SK-N-SH (cell line): ENCODE data around the gene IGSF23. TPM values are rescaled to one million over a fixed set of nuclear protein-coding genes. Genes with fewer than 3 reads are reported as not detected.

ENCODE experiments used
- CTCF ChIA-PET: fragments of 300-600, 350-600 bp; formaldehyde crosslinking; extraction: SDS; loops from one replicate; lab custom pipeline; 2021; lab: Yijun Ruan, JAX
- POLR2A ChIA-PET: fragments of 350-600 bp; sonication (Branson Sonifier 250); formaldehyde crosslinking; extraction: SDS; loops from one replicate; lab custom pipeline; 2020; ENCODE audit warnings: antibody characterized with exemption, inconsistent platforms; lab: Yijun Ruan, JAX
- DNase-seq: peaks from one replicate; pipeline ENCODE4 v3.0.0; 2012
- H2AFZ ChIP-seq: fragments of 200-600 bp; sonication (generic); 2 replicates; pipeline ENCODE4 v1.8.1; 2016; ENCODE audit warnings: antibody characterized with exemption, mild to moderate bottlenecking, low read depth
- H3F3A ChIP-seq: fragments of 200-600 bp; sonication (generic); replicated peaks from 2 replicates; pipeline ENCODE3; 2016; ENCODE audit warnings: antibody characterized with exemption, mild to moderate bottlenecking; ENCODE audit not compliant: insufficient read depth
- H3K27ac ChIP-seq, 2 experiments: fragments of 200-500 bp in 1 of 2; fragments of 200-600 bp in 1 of 2; sonication (Bioruptor generic) in 1 of 2; sonication (generic), shearing (Covaris generic) in 1 of 2; 2 replicates each; pipeline versions ENCODE4 v1.5.1 to v1.6.1; 2014 to 2016; ENCODE audit warnings: low read depth in 2 of 2, inconsistent platforms in 1 of 2, low read length in 1 of 2, mild to moderate bottlenecking in 1 of 2, mixed read lengths in 1 of 2
- H3K27me3 ChIP-seq: fragments of 200-600 bp; sonication (generic), shearing (Covaris generic); 2 replicates; pipeline ENCODE4 v1.6.1; 2016; ENCODE audit warnings: mixed run types; ENCODE audit not compliant: insufficient read depth
- H3K36me3 ChIP-seq, 2 experiments: fragments of 200-500 bp in 1 of 2; fragments of 200-600 bp in 1 of 2; sonication (Bioruptor generic) in 1 of 2; sonication (generic) in 1 of 2; replicated peaks in 1 of 2; 2 replicates each; pipeline versions ENCODE3 to v1.5.1; 2014 to 2016; ENCODE audit warnings: low read length in 1 of 2, mild to moderate bottlenecking in 1 of 2; ENCODE audit not compliant: insufficient read depth in 2 of 2, control insufficient read depth in 1 of 2
- H3K4me1 ChIP-seq, 2 experiments: fragments of 200-500 bp in 1 of 2; fragments of 200-600 bp in 1 of 2; sonication (Bioruptor generic) in 1 of 2; sonication (generic), shearing (Covaris generic) in 1 of 2; 2 replicates each; pipeline versions ENCODE4 v1.5.1 to v1.6.1; 2014 to 2016; ENCODE audit warnings: low read depth in 1 of 2, low read length in 1 of 2, mixed run types in 1 of 2; ENCODE audit not compliant: insufficient read depth in 2 of 2, control insufficient read depth in 1 of 2
- H3K4me2 ChIP-seq: fragments of 200-600 bp; sonication (generic), shearing (Covaris generic); 2 replicates; pipeline ENCODE4 v1.6.1; 2017; ENCODE audit warnings: mixed run types
- H3K4me3 ChIP-seq, 2 experiments: fragments of 200-500 bp in 1 of 2; fragments of 200-600 bp in 1 of 2; sonication (Bioruptor generic) in 1 of 2; sonication (generic), shearing (Covaris generic) in 1 of 2; 2 replicates each; pipeline versions ENCODE4 v1.5.1 to v1.8.1; 2014 to 2016; ENCODE audit warnings: low read depth in 2 of 2, inconsistent platforms in 1 of 2, low read length in 1 of 2, mild to moderate bottlenecking in 1 of 2, mixed read lengths in 1 of 2, moderate library complexity in 1 of 2
- H3K79me2 ChIP-seq: fragments of 200-600 bp; sonication (generic); 2 replicates; pipeline ENCODE4 v1.8.1; 2017; ENCODE audit warnings: mild to moderate bottlenecking; ENCODE audit not compliant: insufficient read depth
- H3K9ac ChIP-seq: fragments of 200-600 bp; sonication (generic); 2 replicates; pipeline ENCODE4 v1.6.1; 2017; ENCODE audit warnings: mixed run types
- H3K9me2 ChIP-seq: fragments of 200-600 bp; sonication (generic); 2 replicates; pipeline ENCODE4 v1.6.1; 2017; ENCODE audit warnings: mixed run types
- H3K9me3 ChIP-seq: fragments of 200-600 bp; sonication (generic); 2 replicates; pipeline ENCODE4 v1.6.1; 2017; ENCODE audit warnings: mixed run types, mild to moderate bottlenecking, moderate library complexity
- H4K20me1 ChIP-seq: fragments of 200-600 bp; sonication (generic); 2 replicates; pipeline ENCODE4 v1.6.1; 2017; ENCODE audit warnings: mild to moderate bottlenecking, mixed run types; ENCODE audit not compliant: insufficient read depth
- CHD2 ChIP-seq: fragments of 150-350 bp; IDR thresholded peaks from 2 replicates; pipeline ENCODE4 v1.6.1; 2018; ENCODE audit warnings: low read length; ENCODE audit not compliant: partially characterized antibody
- CTCF ChIP-seq: fragments of 200-600 bp; sonication (generic); IDR thresholded peaks from 2 replicates; pipeline ENCODE4 v1.6.1; 2017; ENCODE audit warnings: antibody characterized with exemption, mild to moderate bottlenecking, moderate library complexity
- ELF1 ChIP-seq: IDR thresholded peaks from 2 replicates; pipeline ENCODE4 v1.4.0; 2012
- EZH2phosphoT487 ChIP-seq: fragments of 200-600 bp; sonication (generic); IDR thresholded peaks from 2 replicates; pipeline ENCODE4 v1.6.1; 2017; ENCODE audit warnings: low read depth, mixed run types, mild to moderate bottlenecking, antibody characterized with exemption, moderate library complexity, borderline replicate concordance
- FOSL2 ChIP-seq: IDR thresholded peaks from 2 replicates; pipeline ENCODE4 v1.4.0; 2012; ENCODE audit warnings: low read depth, mild to moderate bottlenecking, moderate library complexity, borderline replicate concordance
- GATA2 ChIP-seq: sonication (generic); formaldehyde crosslinking; IDR thresholded peaks from 2 replicates; pipeline ENCODE4 v1.5.0; 2020; ENCODE audit warnings: mild to moderate bottlenecking, missing genetic modification reagents
- MAX ChIP-seq: IDR thresholded peaks from 2 replicates; pipeline ENCODE4 v1.4.0; 2012; ENCODE audit warnings: low read depth
- NRF1 ChIP-seq: IDR thresholded peaks from 2 replicates; pipeline ENCODE4 v1.6.1; 2012; ENCODE audit warnings: low read depth, mild to moderate bottlenecking, low read length
- POLR2AphosphoS5 ChIP-seq: IDR thresholded peaks from 2 replicates; pipeline ENCODE4 v1.6.1; 2012; ENCODE audit warnings: low read depth, low read length
- RAD21 ChIP-seq: IDR thresholded peaks from 2 replicates; pipeline ENCODE4 v1.6.1; 2012; ENCODE audit warnings: mild to moderate bottlenecking, low read length
- REST ChIP-seq: IDR thresholded peaks from 2 replicates; pipeline ENCODE4 v1.6.1; 2012; ENCODE audit warnings: mild to moderate bottlenecking, low read depth, low read length, moderate library complexity
- SMC3 ChIP-seq: IDR thresholded peaks from 2 replicates; pipeline ENCODE4 v1.6.1; 2012; ENCODE audit warnings: low read depth, low read length, improper control_type of control experiment
- TAF1 ChIP-seq: IDR thresholded peaks from 2 replicates; pipeline ENCODE4 v1.6.1; 2012; ENCODE audit warnings: low read depth, mild to moderate bottlenecking, low read length, moderate library complexity, borderline replicate concordance
- TEAD4 ChIP-seq: IDR thresholded peaks from 2 replicates; pipeline ENCODE4 v1.4.0; 2012; ENCODE audit warnings: mild to moderate bottlenecking, borderline replicate concordance; ENCODE audit not compliant: insufficient read depth
- YY1 ChIP-seq: IDR thresholded peaks from 2 replicates; pipeline ENCODE4 v1.4.0; 2012; ENCODE audit warnings: low read depth, mild to moderate bottlenecking
- ZBTB33 ChIP-seq: IDR thresholded peaks from 2 replicates; pipeline ENCODE4 v1.4.0; 2012; ENCODE audit warnings: low read depth, borderline replicate concordance
- WGBS: methylation state at CpG from one replicate; pipeline ENCODE4 v1.1.6; 2017; ENCODE audit warnings: low lambda C conversion rate; 5-methylcytosine and 5-hydroxymethylcytosine counted together
- polyA plus RNA-seq, 3 experiments: library from polyadenylated mRNA; depleted of rRNA; stranded (reverse); fragments of >200 nt; gene quantifications; 2 replicates each; pipeline ENCODE4 v1.2.3, GENCODE V29; 2012

Gene IGSF23
- polyA plus RNA-seq, 1 of the 3 experiments (the other 2 are of a cell fraction): 0.08 TPM

- H2AFZ ChIP-seq: no peak overlapping the region
- H3K79me2 ChIP-seq: peaks cover 11% of the 10 kb centered on the region; the same call in 1 of the 2 replicates
- no peak overlapping the region for H3K4me2 ChIP-seq
- no peak for TF ChIP-seq TAF1
- TF ChIP-seq NRF1: no peak
- peak; percentile 86 for TF ChIP-seq SMC3
- peak; percentile 68 for TF ChIP-seq RAD21
- TF ChIP-seq CTCF: peak; percentile 88
- peak; percentile 86 for DNase-seq
- peaks cover 27% of the 10 kb centered on the region for H3F3A ChIP-seq
- POLR2A ChIA-PET: interaction anchor here (1.0 to 1.5 kb wide), 2 partner anchors 9 to 87 kb away, joined by 3 read pairs; no protein-coding TSS in a partner anchor
- CTCF ChIA-PET: interaction anchor here (0.6 to 12.3 kb wide), 38 partner anchors 9 to 442 kb away, joined by 3 to 148 read pairs (median 4); partner anchors contain the start of genes CEACAM20 and PVR
- H3K27ac ChIP-seq: no peak overlapping the region
- no peaks in the 10 kb centered on the region for H3K27me3 ChIP-seq
- H3K9me2 ChIP-seq: no peaks in the 10 kb centered on the region
- no peak overlapping the region for H3K9ac ChIP-seq
- no peaks in the 10 kb centered on the region for H3K9me3 ChIP-seq
- 58% methylated on average over 25 of the region's 25 CpGs for WGBS
- no peaks in the 10 kb centered on the region; the same call in 1 of the 2 replicates for H4K20me1 ChIP-seq
- no peak overlapping the region; a peak in 1 of 4 replicates for H3K4me3 ChIP-seq
- H3K4me1 ChIP-seq: no peaks in the 10 kb centered on the region
- H3K36me3 ChIP-seq: peaks cover 55 to 61% of the 10 kb centered on the region in 2 experiments
Measured at GRCh38 chr19:44657211-44657921, 44.0 kb downstream of the IGSF23 start.

- CTCF ChIA-PET: interaction anchor here (0.8 to 12.3 kb wide), 18 partner anchors 10 to 324 kb away, joined by 3 to 148 read pairs (median 6); partner anchors contain the start of gene PVR
- H3K27me3 ChIP-seq: no peaks in the 10 kb centered on the region
- H3K9me3 ChIP-seq: no peaks in the 10 kb centered on the region
- H3K27ac ChIP-seq: 0 out of 4 replicates have a peak overlapping the region, but pooled peaks of 1 of the 2 experiments have one; percentile 16
- H3K9me2 ChIP-seq: no peaks in the 10 kb centered on the region
- peaks cover 52 to 54% of the 10 kb centered on the region in 2 experiments for H3K36me3 ChIP-seq
- H3K4me1 ChIP-seq: no peaks in the 10 kb centered on the region
- no peak overlapping the region for H3K4me3 ChIP-seq
- H3K79me2 ChIP-seq: peaks cover 4% of the 10 kb centered on the region; the same call in 1 of the 2 replicates
- no peak overlapping the region for H2AFZ ChIP-seq
- H4K20me1 ChIP-seq: no peaks in the 10 kb centered on the region
- no peak for DNase-seq
- POLR2A ChIA-PET: interaction anchor here (0.5 kb wide), 1 partner anchor 418 kb away, joined by 3 read pairs; no protein-coding TSS in a partner anchor
- H3K4me2 ChIP-seq: no peak overlapping the region
- H3K9ac ChIP-seq: no peak overlapping the region
- 91% methylated on average over 3 of the region's 3 CpGs for WGBS
- peaks cover 27% of the 10 kb centered on the region for H3F3A ChIP-seq
- no peak for TF ChIP-seq ZBTB33
- TF ChIP-seq EZH2phosphoT487: no peak
- no peak for TF ChIP-seq REST
- no peak for TF ChIP-seq CHD2
- TF ChIP-seq MAX: no peak
- TF ChIP-seq ELF1: no peak
- no peak for TF ChIP-seq YY1
- no peak for TF ChIP-seq FOSL2
- no peak for TF ChIP-seq RAD21
- no peak for TF ChIP-seq POLR2AphosphoS5
- no peak for TF ChIP-seq GATA2 (CRISPR knock-in tag)
- TF ChIP-seq SMC3: no peak
- TF ChIP-seq TEAD4: no peak
Measured at GRCh38 chr19:44658069-44658733, 44.8 kb downstream of the IGSF23 start.
